NCI-H1417 (cell line): ENCODE measurements around the gene METTL3.
A peak's percentile ranks its signal among the peaks of the same experiment; 100 is the strongest.

Experiments used
- DNase-seq, 3 experiments: peaks; one replicate each; lab custom pipeline; 2025; lab: John Stamatoyannopoulos, UW

Gene METTL3

GRCh38 chr14:21476523-21476924, 34.6 kb downstream of the METTL3 start:
- DNase-seq: peak in 1 of 3 experiments; percentile 94

DNA sequence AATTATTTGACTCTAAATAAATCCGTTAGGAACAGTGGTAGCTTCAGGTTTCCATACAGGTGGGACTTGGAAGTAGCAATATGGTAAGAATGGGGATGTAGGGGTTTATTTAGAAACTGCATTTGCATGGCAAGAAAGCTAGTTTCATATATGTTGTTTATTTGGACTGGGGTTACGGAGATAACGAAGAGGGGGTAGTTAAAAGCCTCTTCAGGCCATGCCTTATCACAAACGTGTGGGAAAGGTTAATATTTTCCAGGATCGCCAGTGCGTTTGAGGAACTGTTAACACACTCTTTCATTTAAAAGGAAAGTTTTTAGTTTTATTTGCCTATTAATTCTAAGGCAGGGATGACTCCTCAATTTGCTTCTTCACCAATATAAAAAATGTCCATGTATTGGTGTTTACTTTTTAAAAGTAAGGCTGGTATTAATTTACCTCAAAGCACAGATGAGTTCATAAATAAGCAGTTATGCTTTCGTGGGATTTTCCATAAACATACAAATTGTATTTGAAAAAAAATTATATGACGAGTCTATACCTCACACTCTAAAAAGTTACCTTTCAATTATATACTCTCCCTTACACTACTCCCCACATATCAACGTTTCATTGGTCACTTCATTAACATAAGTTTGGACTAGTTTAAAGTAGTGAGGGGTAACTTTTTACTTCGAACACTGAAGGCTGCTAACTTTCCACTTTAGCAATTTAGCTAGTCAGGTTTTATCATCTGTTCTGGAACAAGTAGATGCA, 35.2 kb downstream of the METTL3 start:
- no peak for DNase-seq

DNA sequence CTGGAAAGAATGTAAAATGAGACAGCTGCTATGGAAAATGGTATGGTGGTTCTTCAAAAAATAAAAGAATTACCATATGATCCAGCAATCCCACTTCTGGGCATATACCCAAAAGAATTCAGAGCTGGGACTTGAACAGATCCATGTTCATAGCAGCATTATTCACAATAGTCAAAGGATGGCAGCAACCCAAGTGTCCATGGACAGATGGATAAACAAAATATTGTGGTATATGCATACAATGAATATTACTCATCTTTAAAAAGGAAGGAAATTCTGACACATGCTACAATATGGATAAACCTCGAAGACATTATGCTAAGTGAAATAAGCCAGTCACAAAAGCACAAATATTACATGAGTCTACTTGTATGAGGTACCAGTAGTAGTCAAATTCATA, 43.5 kb downstream of the METTL3 start:
- DNase-seq: no peak

DNA sequence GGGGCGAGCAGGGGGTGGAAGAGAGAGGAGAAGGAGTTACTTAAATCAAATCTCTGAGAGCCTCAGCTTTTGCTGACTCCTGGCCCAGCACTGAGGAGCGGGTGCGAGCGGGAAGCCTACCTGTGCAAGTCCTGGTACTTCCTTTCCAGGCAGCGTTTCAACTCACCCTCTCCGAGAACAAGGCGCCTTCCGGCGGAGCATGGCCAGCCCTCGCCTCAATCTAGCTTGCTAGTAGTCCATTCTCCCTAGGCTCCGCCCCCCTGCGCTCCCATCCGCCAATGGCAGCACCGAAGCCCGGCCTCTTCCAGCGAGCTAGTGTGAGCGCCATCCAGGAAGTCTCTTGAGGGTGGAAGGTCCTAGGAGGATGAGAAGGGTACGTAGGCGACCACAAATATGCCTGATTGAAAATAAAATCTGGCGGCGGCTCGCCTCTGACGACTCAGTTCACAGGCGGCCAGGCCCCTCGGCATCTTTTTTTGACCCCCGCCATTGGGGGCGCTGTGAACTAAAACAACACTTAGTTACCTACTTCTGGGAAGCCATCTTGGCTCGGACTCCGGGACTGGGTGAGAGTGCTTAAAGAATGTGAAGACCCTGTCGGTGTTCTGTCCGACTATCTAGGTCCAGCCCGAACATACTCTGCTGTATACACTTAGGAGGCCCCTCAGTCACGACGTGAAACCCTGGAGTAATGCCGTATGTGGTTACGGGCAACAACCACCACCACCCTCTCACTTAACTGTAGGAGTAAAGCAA, 55.0 kb downstream of the METTL3 start, which contains the start of gene CHD8:
TSS of gene CHD8 (minus strand) at position 212 of the 756 bp plus-strand sequence. CDS start 24,480 bp downstream, outside the sequence.
- peak; percentile 100 for DNase-seq

DNA sequence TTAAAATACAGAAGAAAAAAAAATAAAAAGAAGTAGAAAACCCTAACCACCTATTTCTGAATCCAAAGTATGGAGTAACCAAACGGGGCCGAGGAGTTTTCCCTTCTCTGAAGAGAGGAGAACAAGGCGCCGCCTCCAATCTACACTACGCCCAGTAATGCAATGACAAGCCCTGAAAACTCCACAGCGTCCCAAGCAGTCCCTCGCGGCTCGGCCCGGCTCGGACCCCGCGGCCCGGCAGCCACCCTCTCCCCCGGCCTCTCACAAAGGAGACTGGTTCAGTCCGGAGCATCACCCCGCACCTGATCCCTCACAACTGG, 55.6 kb downstream of the METTL3 start:
- no peak for DNase-seq

DNA sequence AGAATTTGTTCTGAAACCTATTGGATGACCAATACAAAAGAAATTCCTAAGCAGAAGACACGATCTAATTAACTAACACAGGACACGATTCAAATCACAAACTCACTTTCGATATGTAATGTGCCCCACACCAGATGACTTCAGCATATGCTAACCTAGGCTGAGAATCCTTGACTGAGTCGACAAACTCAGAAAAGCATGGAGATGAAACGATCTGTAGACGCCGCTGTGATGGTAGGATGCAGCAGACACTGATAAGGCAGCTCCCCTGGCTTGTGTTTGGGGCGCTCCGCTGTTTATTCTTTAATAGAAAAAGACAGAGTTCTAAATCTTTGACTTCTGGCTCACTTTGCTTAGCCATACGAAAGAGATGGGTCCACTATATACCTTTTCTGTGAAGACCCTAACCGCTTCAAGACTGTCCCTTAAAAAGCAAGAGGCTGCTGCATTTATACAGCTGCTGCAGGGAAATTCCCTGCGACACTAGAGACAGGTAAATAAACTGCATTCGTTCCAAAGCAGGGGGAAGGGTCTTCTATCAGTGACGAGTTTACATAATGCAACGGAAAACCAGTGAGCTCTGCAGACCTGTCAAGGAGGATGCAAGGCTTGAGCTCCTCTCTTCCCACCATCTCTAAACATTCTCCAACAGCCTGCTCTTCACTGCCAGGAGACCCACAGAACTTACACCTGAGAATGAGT, 56.1 kb downstream of the METTL3 start:
- DNase-seq: peak in 2 of 3 experiments; percentile 24 to 61

GRCh38 chr14:21449899-21450216, 61.3 kb downstream of the METTL3 start:
- no peak for DNase-seq
